Measurements from ENCODE around the gene KEAP1.

DNA sequence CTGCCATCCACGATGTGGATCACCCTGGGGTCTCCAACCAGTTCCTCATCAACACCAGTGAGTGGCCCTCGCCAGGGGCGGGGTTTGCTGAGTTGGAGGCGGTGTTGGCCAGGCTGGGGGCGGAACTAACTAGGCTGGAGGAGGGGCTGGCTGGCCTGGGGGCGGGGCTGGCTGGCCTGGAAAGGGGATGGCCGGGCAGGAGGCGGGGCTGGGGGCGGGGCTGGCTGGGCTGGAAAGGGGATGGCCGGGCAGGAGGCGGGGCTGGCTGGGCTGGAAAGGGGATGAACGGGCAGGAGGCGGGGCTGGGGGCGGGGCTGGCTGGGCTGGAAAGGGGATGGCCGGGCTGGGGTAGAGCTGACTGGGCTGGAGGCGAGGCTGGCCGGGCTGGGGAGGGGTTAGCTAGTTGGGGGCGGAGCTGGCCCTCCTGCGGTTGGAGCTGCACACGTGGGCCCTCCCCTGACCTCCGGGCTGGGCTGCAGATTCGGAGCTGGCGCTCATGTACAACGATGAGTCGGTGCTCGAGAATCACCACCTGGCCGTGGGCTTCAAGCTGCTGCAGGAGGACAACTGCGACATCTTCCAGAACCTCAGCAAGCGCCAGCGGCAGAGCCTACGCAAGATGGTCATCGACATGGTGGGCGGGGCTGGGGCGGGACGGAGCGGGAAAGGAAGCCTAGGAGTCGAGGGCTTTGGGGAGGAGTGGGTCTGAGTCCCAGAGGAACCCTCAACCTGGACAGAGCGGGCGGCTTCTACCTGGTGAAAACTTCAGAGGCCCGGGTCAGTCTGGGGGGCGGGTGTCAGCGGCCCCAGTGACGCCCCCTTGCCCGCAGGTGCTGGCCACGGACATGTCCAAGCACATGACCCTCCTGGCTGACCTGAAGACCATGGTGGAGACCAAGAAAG, 41.9 kb downstream of the KEAP1 start:
- TF ChIP-seq, protein P1, sequence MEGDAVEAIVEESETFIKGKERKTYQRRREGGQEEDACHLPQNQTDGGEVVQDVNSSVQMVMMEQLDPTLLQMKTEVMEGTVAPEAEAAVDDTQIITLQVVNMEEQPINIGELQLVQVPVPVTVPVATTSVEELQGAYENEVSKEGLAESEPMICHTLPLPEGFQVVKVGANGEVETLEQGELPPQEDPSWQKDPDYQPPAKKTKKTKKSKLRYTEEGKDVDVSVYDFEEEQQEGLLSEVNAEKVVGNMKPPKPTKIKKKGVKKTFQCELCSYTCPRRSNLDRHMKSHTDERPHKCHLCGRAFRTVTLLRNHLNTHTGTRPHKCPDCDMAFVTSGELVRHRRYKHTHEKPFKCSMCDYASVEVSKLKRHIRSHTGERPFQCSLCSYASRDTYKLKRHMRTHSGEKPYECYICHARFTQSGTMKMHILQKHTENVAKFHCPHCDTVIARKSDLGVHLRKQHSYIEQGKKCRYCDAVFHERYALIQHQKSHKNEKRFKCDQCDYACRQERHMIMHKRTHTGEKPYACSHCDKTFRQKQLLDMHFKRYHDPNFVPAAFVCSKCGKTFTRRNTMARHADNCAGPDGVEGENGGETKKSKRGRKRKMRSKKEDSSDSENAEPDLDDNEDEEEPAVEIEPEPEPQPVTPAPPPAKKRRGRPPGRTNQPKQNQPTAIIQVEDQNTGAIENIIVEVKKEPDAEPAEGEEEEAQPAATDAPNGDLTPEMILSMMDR (IDR thresholded peaks at IDR 0.05): no peak
- TF ChIP-seq POLR2A (IDR thresholded peaks at IDR 0.05): no peak
